GM23248 (cell line): ENCODE data around the gene AOPEP. TPM values are rescaled to one million over a fixed set of nuclear protein-coding genes. Genes with fewer than 3 reads are reported as not detected.

Experiments used
- DNase-seq: peaks from one replicate; pipeline ENCODE4 v3.0.0-alpha.2; 2015
- H2AFZ ChIP-seq: fragments of 200-600 bp; sonication (generic); 2 replicates; pipeline ENCODE4 v1.6.1; 2016; ENCODE audit warnings: antibody characterized with exemption
- H3F3A ChIP-seq: fragments of 200-600 bp; sonication (generic); 2 replicates; pipeline ENCODE4 v1.6.1; 2016; ENCODE audit warnings: mild to moderate bottlenecking, antibody characterized with exemption, mixed run types; ENCODE audit not compliant: insufficient read depth
- H3K27ac ChIP-seq: fragments of 200-600 bp; sonication (generic); 2 replicates; pipeline ENCODE4 v1.5.1; 2016; ENCODE audit warnings: mild to moderate bottlenecking
- H3K27me3 ChIP-seq: fragments of 200-600 bp; sonication (generic); replicated peaks from 2 replicates; pipeline ENCODE4 v1.6.1; 2016; ENCODE audit warnings: mild to moderate bottlenecking; ENCODE audit not compliant: insufficient read depth
- H3K36me3 ChIP-seq: fragments of 200-600 bp; sonication (generic); 2 replicates; pipeline ENCODE4 v1.6.1; 2016; ENCODE audit warnings: low read depth, mild to moderate bottlenecking
- H3K4me1 ChIP-seq: fragments of 200-600 bp; sonication (generic); 2 replicates; pipeline ENCODE4 v1.6.1; 2016; ENCODE audit warnings: mild to moderate bottlenecking; ENCODE audit not compliant: insufficient read depth
- H3K4me2 ChIP-seq: fragments of 200-600 bp; sonication (generic); one replicate; pipeline ENCODE4 v1.6.1; 2016; ENCODE audit warnings: mild to moderate bottlenecking; ENCODE audit not compliant: unreplicated experiment
- H3K4me3 ChIP-seq: fragments of 200-600 bp; sonication (generic); 2 replicates; pipeline ENCODE4 v1.5.1; 2016; ENCODE audit warnings: mild to moderate bottlenecking
- H3K79me2 ChIP-seq: fragments of 200-600 bp; sonication (generic); 2 replicates; pipeline ENCODE4 v1.6.1; 2016; ENCODE audit warnings: mild to moderate bottlenecking; ENCODE audit not compliant: insufficient read depth
- H3K9ac ChIP-seq: fragments of 200-600 bp; sonication (generic); 2 replicates; pipeline ENCODE4 v1.6.1; 2016; ENCODE audit warnings: mild to moderate bottlenecking
- H3K9me2 ChIP-seq: fragments of 200-600 bp; sonication (generic); 2 replicates; pipeline ENCODE4 v1.6.1; 2016; ENCODE audit warnings: mixed run types, mild to moderate bottlenecking, moderate library complexity; ENCODE audit not compliant: insufficient read depth
- H3K9me3 ChIP-seq: fragments of 200-600 bp; sonication (generic); one replicate; pipeline ENCODE4 v1.6.1; 2017; ENCODE audit warnings: low read depth
- H4K20me1 ChIP-seq: fragments of 200-600 bp; sonication (generic); 2 replicates; pipeline ENCODE4 v1.6.0; 2016; ENCODE audit not compliant: insufficient read depth
- EZH2 ChIP-seq: fragments of 200-600 bp; sonication (generic); IDR thresholded peaks from 2 replicates; pipeline ENCODE4 v1.6.1; 2018; ENCODE audit warnings: antibody characterized with exemption, mild to moderate bottlenecking; ENCODE audit not compliant: insufficient read depth, poor library complexity, severe bottlenecking
- EZH2phosphoT487 ChIP-seq: fragments of 200-600 bp; sonication (generic); IDR thresholded peaks from 2 replicates; pipeline ENCODE4 v1.6.1; 2018; ENCODE audit warnings: antibody characterized with exemption, moderate library complexity, mild to moderate bottlenecking, low read depth; ENCODE audit not compliant: insufficient read depth
- WGBS, 2 experiments: methylation state at CpG; one replicate each; pipeline ENCODE4 v1.1.6; 2015 to 2017; ENCODE audit warnings: low lambda C conversion rate in 2 of 2, low coverage in 1 of 2; ENCODE audit errors: missing lambda C conversion rate in 2 of 2; 5-methylcytosine and 5-hydroxymethylcytosine counted together
- in situ Hi-C: fragments of 300-500 bp; cut with MboI; formaldehyde crosslinking; loops from 2 replicates; pipeline ENCODE4 v1.15.0; 2020
- polyA plus RNA-seq: library from polyadenylated mRNA; unstranded; fragments of >200 nt; fragmentation: Nextera tagmentation; extraction: Ambion mirVana; gene quantifications from 2 replicates; pipeline ENCODE4 v1.2.1, GENCODE V29; 2016
- total RNA-seq: library from RNA; depleted of rRNA; stranded (reverse); fragments of >200 nt; shearing (Covaris generic); gene quantifications from 2 replicates; pipeline ENCODE4 v1.2.3, GENCODE V29; 2014

AOPEP gene
- total and polyA plus RNA-seq, 2 experiments from 2014 or later, result 90.0 to 120 TPM

GRCh38 chr9:95090871-95091577, 364.5 kb downstream of the AOPEP start:
- WGBS, 2 experiments, result 95 to 98% methylated on average over 14 of the region's 14 CpGs
- Histone ChIP-seq H3K36me3 (peaks cover 31% of the 10 kb centered on the region), H3K9ac (peak overlapping the region; percentile 47), H2AFZ (no peak overlapping the region), H3K4me2 (peak overlapping the region; percentile 63), H3K4me3 (no peak overlapping the region), H3K9me2 (no peaks in the 10 kb centered on the region), H3K27me3 (no peaks in the 10 kb centered on the region), H4K20me1 (no peaks in the 10 kb centered on the region), H3F3A (peaks cover 56% of the 10 kb centered on the region), H3K27ac (peak overlapping the region; percentile 86), H3K9me3 (no peaks in the 10 kb centered on the region), H3K79me2 (peaks cover 48% of the 10 kb centered on the region), H3K4me1 (peaks cover 45% of the 10 kb centered on the region)
- no peak for DNase-seq
- TF ChIP-seq EZH2 (no peak), EZH2phosphoT487 (no peak)
- in situ Hi-C loops, result no loop called here

- Histone ChIP-seq H3K79me2 (peaks cover 41% of the 10 kb centered on the region), H4K20me1 (no peaks in the 10 kb centered on the region), H3K9me3 (no peaks in the 10 kb centered on the region), H3K9me2 (no peaks in the 10 kb centered on the region), H3K4me1 (peaks cover 45% of the 10 kb centered on the region), H3K27me3 (no peaks in the 10 kb centered on the region), H3K4me2 (peak overlapping the region; percentile 63), H3K36me3 (peaks cover 23% of the 10 kb centered on the region), H3F3A (peaks cover 56% of the 10 kb centered on the region), H3K4me3 (no peak overlapping the region), H2AFZ (no peak overlapping the region), H3K9ac (peak overlapping the region; percentile 47), H3K27ac (peak overlapping the region; percentile 86)
- TF ChIP-seq EZH2 (no peak), EZH2phosphoT487 (no peak)
- 54 to 56% methylated on average over 12 of the region's 12 CpGs for WGBS, 2 experiments
- in situ Hi-C loops, result no loop called here
- peak; percentile 78 for DNase-seq
Measured at GRCh38 chr9:95091601-95092261, 365.2 kb downstream of the AOPEP start.

- peak; percentile 86 for DNase-seq
- peak overlapping the region; percentile 47 for H3K9ac ChIP-seq
- peaks cover 20% of the 10 kb centered on the region; the same call in 1 of the 2 replicates for H3K36me3 ChIP-seq
- no peaks in the 10 kb centered on the region for H3K9me3 ChIP-seq
- H3K27me3 ChIP-seq, result no peaks in the 10 kb centered on the region
- in situ Hi-C loops, result no loop called here
- no peaks in the 10 kb centered on the region for H4K20me1 ChIP-seq
- peaks cover 45% of the 10 kb centered on the region for H3K4me1 ChIP-seq
- 56 to 57% methylated on average over 18 to 19 of the region's 19 CpGs for WGBS, 2 experiments
- TF ChIP-seq EZH2phosphoT487, result no peak
- TF ChIP-seq EZH2, result no peak
- peaks cover 35% of the 10 kb centered on the region for H3K79me2 ChIP-seq
- H2AFZ ChIP-seq, result no peak overlapping the region
- H3K27ac ChIP-seq, result peak overlapping the region; percentile 86
- peak overlapping the region; percentile 63 for H3K4me2 ChIP-seq
- H3K4me3 ChIP-seq, result no peak overlapping the region
- H3K9me2 ChIP-seq, result no peaks in the 10 kb centered on the region
- H3F3A ChIP-seq, result peaks cover 56% of the 10 kb centered on the region
Measured at GRCh38 chr9:95092262-95093072, 366.0 kb downstream of the AOPEP start.

GRCh38 chr9:95093586-95093985, 367.1 kb downstream of the AOPEP start:
- Histone ChIP-seq H3K9me2 (no peaks in the 10 kb centered on the region), H3K4me2 (no peak overlapping the region), H3K9ac (no peak overlapping the region), H3F3A (peaks cover 50% of the 10 kb centered on the region), H3K27ac (no peak overlapping the region), H3K9me3 (no peaks in the 10 kb centered on the region), H3K27me3 (no peaks in the 10 kb centered on the region), H4K20me1 (no peaks in the 10 kb centered on the region), H3K4me1 (peaks cover 45% of the 10 kb centered on the region), H2AFZ (no peak overlapping the region), H3K36me3 (peaks cover 14% of the 10 kb centered on the region; the same call in 1 of the 2 replicates), H3K79me2 (peaks cover 24% of the 10 kb centered on the region), H3K4me3 (no peak overlapping the region)
- in situ Hi-C loops, result no loop called here
- WGBS, 2 experiments, result 86 to 90% methylated on average over 16 of the region's 16 CpGs
- no peak for TF ChIP-seq EZH2phosphoT487
- no peak for TF ChIP-seq EZH2
- no peak for DNase-seq
